Endothelial cell (in vitro differentiated cells): ENCODE measurements around the gene EIF4E1B. TPM values are rescaled to one million over a fixed set of nuclear protein-coding genes. Genes with fewer than 3 reads are reported as not detected.

Source experiments
- DNase-seq: peaks from one replicate; pipeline ENCODE4 v3.0.0; 2021; ENCODE audit warnings: low spot score
- H3K27ac Mint-ChIP-seq: one replicate; pipeline ENCODE4 v1.8.0; 2021; ENCODE audit warnings: mixed read lengths, inconsistent platforms; ENCODE audit not compliant: unreplicated experiment
- H3K27me3 Mint-ChIP-seq: one replicate; pipeline ENCODE4 v1.8.0; 2021; ENCODE audit warnings: mild to moderate bottlenecking, moderate library complexity, mixed read lengths, inconsistent platforms; ENCODE audit not compliant: unreplicated experiment
- H3K36me3 Mint-ChIP-seq: one replicate; pipeline ENCODE4 v1.8.0; 2021; ENCODE audit warnings: mild to moderate bottlenecking, low read depth, mixed read lengths, inconsistent platforms; ENCODE audit not compliant: unreplicated experiment
- H3K4me1 Mint-ChIP-seq: one replicate; pipeline ENCODE4 v1.8.0; 2021; ENCODE audit warnings: mild to moderate bottlenecking, mixed read lengths, inconsistent platforms; ENCODE audit not compliant: unreplicated experiment
- H3K4me3 Mint-ChIP-seq: one replicate; pipeline ENCODE4 v1.8.0; 2021; ENCODE audit warnings: mild to moderate bottlenecking, mixed read lengths, inconsistent platforms; ENCODE audit not compliant: unreplicated experiment
- H3K9me3 Mint-ChIP-seq: one replicate; pipeline ENCODE4 v1.8.0; 2021; ENCODE audit warnings: mixed read lengths, inconsistent platforms; ENCODE audit not compliant: unreplicated experiment
- total RNA-seq: library from RNA; stranded (reverse); fragmentation: NEBNext Ultra II Directional; extraction: Animal tissue kit (Norgen Biotek cat#: 25700); gene quantifications from one replicate; pipeline ENCODE4 v1.2.1, GENCODE V29; 2021; ENCODE audit not compliant: unreplicated experiment
- TF ChIP-seq, protein P1 (sequence below): fragments of 200-600 bp; sonication (generic); IDR thresholded peaks from one replicate; pipeline ENCODE4 v1.5.0; 2021; ENCODE audit warnings: antibody characterized with exemption; ENCODE audit not compliant: unreplicated experiment

The EIF4E1B gene
- total RNA-seq, 1 donor from 2014 or later = 0.54 TPM

DNA sequence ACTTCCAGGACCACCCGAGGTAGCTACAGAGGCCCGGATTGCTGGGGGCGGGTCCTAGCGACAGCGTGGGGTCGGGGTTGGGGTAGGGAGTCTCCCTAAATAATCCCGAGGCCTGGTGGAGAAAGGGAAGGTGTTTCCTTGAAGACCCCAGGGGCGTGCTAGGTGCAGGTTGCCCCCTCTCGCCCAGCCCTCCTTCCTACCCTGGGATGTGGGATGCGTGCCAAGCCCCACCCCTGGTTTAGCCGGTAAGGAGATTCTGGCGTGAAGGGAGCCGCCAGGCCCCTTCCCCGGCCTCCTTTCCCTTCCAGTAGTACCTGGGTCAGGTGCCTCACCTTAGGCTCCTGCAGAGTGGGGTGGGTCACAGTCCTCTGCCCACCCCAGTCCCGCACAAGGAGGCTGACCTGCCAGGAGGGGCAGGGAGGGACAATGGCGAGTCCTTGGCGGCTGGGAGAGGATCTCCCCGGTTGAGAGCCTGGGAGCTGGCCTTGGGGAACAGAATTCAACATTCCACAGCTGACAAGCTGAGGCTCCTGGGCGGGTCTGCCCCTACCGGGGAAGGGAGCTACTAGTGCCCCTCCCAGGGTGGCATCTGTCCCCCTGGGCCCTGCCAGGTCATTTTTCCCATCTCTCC is 17.5 kb downstream of the EIF4E1B start:
- Mint-ChIP-seq H3K27me3 (peaks cover 15% of the 10 kb centered on the region), H3K4me3 (peak overlapping the region; percentile 94), H3K4me1 (peaks cover 6% of the 10 kb centered on the region), H3K36me3 (no peaks in the 10 kb centered on the region), H3K27ac (no peak overlapping the region), H3K9me3 (no peaks in the 10 kb centered on the region)
- no peak for DNase-seq
- TF ChIP-seq, protein P1, sequence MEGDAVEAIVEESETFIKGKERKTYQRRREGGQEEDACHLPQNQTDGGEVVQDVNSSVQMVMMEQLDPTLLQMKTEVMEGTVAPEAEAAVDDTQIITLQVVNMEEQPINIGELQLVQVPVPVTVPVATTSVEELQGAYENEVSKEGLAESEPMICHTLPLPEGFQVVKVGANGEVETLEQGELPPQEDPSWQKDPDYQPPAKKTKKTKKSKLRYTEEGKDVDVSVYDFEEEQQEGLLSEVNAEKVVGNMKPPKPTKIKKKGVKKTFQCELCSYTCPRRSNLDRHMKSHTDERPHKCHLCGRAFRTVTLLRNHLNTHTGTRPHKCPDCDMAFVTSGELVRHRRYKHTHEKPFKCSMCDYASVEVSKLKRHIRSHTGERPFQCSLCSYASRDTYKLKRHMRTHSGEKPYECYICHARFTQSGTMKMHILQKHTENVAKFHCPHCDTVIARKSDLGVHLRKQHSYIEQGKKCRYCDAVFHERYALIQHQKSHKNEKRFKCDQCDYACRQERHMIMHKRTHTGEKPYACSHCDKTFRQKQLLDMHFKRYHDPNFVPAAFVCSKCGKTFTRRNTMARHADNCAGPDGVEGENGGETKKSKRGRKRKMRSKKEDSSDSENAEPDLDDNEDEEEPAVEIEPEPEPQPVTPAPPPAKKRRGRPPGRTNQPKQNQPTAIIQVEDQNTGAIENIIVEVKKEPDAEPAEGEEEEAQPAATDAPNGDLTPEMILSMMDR = no peak

DNA sequence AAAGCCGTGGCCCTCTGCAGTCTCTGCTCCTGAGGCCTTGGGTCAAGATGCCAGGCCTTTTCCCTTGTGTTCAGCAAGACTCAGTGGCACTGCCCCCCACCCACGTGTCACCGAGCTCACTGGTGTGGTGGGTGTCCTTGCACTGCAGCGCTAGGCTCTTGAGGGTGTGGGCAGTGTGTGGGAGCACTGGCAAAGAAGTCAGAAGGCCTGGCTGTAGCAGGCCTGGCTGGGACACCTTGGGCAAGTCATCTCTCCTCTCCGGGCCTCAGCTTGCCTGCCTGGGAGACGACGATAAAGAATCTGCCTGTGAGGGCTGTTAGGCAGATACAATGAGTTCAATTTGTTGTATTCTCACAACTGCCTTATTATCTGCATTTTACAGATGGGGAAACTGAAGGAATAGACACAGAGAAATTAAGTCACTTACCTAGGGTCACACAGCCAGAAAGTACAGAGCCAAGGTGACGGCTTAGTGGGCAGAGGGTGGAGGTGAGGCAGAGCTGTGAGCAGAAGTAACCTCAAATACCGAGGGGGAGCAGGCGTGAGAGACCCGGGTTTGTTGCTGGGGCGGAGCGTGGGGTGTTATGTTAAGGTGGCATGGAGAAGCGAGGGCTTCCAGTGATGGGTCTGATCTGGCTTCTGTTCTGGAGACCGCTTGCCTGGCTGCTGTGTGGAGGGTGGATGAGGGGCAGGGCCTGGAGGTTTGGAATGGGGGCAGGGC is 18.2 kb downstream of the EIF4E1B start:
- no peak for DNase-seq
- H3K9me3 Mint-ChIP-seq = no peaks in the 10 kb centered on the region
- peaks cover 6% of the 10 kb centered on the region for H3K4me1 Mint-ChIP-seq
- peaks cover 18% of the 10 kb centered on the region for H3K27me3 Mint-ChIP-seq
- H3K27ac Mint-ChIP-seq = no peak overlapping the region
- TF ChIP-seq, protein P1 = no peak
- peaks cover 6% of the 10 kb centered on the region for H3K36me3 Mint-ChIP-seq
- H3K4me3 Mint-ChIP-seq = peak overlapping the region; percentile 81

DNA sequence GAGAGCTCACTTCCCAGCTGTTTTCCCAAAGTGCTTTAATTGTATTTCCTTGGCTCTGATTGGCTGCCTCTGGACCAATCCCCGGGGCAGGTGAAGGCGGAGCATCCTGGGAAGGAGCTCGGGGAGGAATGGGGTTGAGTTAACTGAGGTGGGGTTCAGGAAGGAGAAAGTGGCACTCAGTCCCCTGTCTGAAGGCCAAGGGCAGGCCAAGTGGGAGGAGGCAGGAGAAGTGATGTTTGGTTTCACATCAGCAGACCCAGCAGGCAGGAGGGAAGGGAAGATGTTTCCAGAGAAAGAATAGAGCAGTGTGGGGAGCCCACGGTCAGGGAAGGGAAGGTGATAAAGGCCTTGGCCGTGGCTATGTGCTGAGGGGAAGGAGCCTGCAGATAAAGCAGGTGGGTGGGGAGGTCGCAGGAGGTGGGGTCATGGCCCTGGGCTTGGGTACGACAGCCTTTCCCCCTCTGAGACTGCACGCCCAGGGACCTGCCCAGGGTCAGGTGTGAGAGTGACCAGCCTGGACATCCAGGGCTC is 19.9 kb downstream of the EIF4E1B start:
- Mint-ChIP-seq H3K36me3 (peaks cover 15% of the 10 kb centered on the region), H3K27ac (no peak overlapping the region), H3K9me3 (no peaks in the 10 kb centered on the region), H3K27me3 (peaks cover 24% of the 10 kb centered on the region), H3K4me3 (peak overlapping the region; percentile 24), H3K4me1 (peaks cover 6% of the 10 kb centered on the region)
- no peak for DNase-seq
- TF ChIP-seq, protein P1 = no peak

DNA sequence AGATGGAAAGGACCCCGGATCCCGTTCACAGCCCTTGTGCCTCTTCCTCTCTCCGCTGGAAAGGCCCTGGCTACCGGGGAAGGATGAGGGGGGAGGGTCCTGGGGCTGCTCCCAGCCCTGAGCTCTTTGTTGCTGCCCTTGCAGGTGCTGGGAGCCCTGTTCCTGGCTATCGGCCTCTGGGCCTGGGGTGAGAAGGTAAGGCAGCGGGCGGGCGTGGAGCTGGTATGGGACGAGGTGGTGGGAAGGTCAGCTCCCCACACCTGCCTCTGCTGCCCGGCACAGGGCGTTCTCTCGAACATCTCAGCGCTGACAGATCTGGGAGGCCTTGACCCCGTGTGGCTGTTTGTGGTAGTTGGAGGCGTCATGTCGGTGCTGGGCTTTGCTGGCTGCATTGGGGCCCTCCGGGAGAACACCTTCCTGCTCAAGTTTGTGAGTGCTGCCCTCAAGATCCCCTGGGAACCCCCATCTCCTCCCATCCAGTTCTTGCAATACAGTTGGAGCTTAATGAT is 21.1 kb downstream of the EIF4E1B start:
- Mint-ChIP-seq H3K27me3 (peaks cover 23% of the 10 kb centered on the region), H3K36me3 (peaks cover 20% of the 10 kb centered on the region), H3K9me3 (no peaks in the 10 kb centered on the region), H3K4me1 (peaks cover 6% of the 10 kb centered on the region), H3K4me3 (no peak overlapping the region), H3K27ac (no peak overlapping the region)
- no peak for DNase-seq
- TF ChIP-seq, protein P1 = no peak

GRCh38 chr5:176652136-176652535 is 21.7 kb downstream of the EIF4E1B start:
- Mint-ChIP-seq H3K9me3 (no peaks in the 10 kb centered on the region), H3K36me3 (peaks cover 20% of the 10 kb centered on the region), H3K4me3 (no peak overlapping the region), H3K27me3 (peaks cover 22% of the 10 kb centered on the region), H3K27ac (no peak overlapping the region), H3K4me1 (peaks cover 6% of the 10 kb centered on the region)
- TF ChIP-seq, protein P1 = no peak
- no peak for DNase-seq
